ENCODE results near the gene VWC2L.

Gene VWC2L

DNA sequence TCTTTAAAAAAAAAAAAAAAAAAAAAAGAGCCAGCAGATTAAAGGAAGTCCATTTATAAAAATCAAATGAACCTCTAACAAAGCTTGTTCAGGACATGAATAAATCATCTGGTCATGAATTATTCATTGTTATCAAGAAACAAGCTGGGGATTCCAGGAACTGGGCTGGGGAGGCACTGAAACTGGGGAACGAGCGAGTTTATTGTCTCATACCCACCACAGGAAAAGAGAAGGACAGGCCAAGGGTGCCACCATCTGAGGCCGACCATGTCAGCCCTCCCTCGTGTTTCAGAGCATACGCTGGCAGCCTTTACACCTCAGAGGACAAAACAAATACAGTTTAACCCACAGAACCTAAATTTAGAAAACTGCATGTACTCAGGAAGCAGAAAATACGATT lies 164.2 kb downstream of the VWC2L start:
- no peaks in the 10 kb centered on the region for H3K27me3 ChIP-seq (replicated peaks; ENCODE audit: control insufficient read depth, insufficient read depth, low read length)
- TF ChIP-seq, protein P1, sequence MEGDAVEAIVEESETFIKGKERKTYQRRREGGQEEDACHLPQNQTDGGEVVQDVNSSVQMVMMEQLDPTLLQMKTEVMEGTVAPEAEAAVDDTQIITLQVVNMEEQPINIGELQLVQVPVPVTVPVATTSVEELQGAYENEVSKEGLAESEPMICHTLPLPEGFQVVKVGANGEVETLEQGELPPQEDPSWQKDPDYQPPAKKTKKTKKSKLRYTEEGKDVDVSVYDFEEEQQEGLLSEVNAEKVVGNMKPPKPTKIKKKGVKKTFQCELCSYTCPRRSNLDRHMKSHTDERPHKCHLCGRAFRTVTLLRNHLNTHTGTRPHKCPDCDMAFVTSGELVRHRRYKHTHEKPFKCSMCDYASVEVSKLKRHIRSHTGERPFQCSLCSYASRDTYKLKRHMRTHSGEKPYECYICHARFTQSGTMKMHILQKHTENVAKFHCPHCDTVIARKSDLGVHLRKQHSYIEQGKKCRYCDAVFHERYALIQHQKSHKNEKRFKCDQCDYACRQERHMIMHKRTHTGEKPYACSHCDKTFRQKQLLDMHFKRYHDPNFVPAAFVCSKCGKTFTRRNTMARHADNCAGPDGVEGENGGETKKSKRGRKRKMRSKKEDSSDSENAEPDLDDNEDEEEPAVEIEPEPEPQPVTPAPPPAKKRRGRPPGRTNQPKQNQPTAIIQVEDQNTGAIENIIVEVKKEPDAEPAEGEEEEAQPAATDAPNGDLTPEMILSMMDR (IDR thresholded peaks at IDR 0.05; ENCODE audit: insufficient read depth, low read length, poor library complexity, severe bottlenecking), result no peak

DNA sequence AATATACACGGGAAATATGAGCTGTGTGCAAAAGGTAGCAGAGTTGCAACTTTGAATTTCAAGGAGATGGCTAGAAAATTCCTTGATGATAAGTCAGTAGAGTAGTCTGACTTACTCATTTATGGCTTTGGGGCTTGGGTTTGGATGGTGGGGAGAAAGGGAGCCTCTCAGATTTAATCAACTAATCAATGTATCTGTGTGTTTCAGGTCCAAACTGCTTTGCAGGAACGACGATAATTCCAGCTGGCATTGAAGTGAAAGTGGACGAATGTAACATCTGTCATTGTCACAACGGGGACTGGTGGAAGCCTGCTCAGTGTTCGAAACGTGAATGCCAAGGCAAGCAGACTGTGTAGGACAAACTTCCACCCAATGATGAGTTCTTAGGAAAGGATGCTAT lies 164.6 kb downstream of the VWC2L start:
- DNase-seq (ENCODE audit: extremely low read depth, insufficient read length), result no peak
- H3K4me3 ChIP-seq (replicated peaks; ENCODE audit: low read depth, low read length), result no peak overlapping the region
- no peaks in the 10 kb centered on the region for H3K36me3 ChIP-seq (ENCODE audit: control insufficient read depth, insufficient read depth, low read length)
- no peaks in the 10 kb centered on the region for H3K27me3 ChIP-seq (replicated peaks; ENCODE audit: control insufficient read depth, insufficient read depth, low read length)
- TF ChIP-seq, protein P1 (IDR thresholded peaks at IDR 0.05; ENCODE audit: insufficient read depth, low read length, poor library complexity, severe bottlenecking), result no peak

More for the DNA sequence above, 164.2 kb downstream of the VWC2L start:
- no peak for DNase-seq (ENCODE audit: extremely low read depth, insufficient read length)
- no peak overlapping the region for H3K4me3 ChIP-seq (replicated peaks; ENCODE audit: low read depth, low read length)
- no peaks in the 10 kb centered on the region for H3K36me3 ChIP-seq (ENCODE audit: control insufficient read depth, insufficient read depth, low read length)

DNA sequence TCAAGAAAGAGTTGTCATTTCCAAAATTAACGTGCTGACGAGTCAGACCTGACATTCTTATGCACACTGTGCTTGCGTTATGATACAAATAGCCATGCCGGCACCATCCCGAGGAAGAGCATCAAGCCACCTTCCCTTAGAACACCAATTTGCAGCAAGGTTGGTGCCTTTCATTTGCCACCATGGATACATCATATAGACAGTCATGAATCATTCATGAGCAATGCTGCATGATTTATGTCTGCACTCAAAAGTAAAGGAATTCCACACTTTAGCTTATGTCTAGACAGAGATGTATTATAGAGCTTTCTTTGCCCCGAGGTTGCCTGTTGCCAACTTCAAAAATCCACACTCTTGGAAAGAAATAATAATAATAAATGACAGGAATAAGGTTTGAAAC lies 166.9 kb downstream of the VWC2L start:
- no peak for DNase-seq (ENCODE audit: extremely low read depth, insufficient read length)
- TF ChIP-seq, protein P1 (IDR thresholded peaks at IDR 0.05; ENCODE audit: insufficient read depth, low read length, poor library complexity, severe bottlenecking), result no peak
- Histone ChIP-seq H3K27me3 (replicated peaks; ENCODE audit: control insufficient read depth, insufficient read depth, low read length) (no peaks in the 10 kb centered on the region), H3K36me3 (ENCODE audit: control insufficient read depth, insufficient read depth, low read length) (no peaks in the 10 kb centered on the region), H3K4me3 (replicated peaks; ENCODE audit: low read depth, low read length) (no peak overlapping the region)

DNA sequence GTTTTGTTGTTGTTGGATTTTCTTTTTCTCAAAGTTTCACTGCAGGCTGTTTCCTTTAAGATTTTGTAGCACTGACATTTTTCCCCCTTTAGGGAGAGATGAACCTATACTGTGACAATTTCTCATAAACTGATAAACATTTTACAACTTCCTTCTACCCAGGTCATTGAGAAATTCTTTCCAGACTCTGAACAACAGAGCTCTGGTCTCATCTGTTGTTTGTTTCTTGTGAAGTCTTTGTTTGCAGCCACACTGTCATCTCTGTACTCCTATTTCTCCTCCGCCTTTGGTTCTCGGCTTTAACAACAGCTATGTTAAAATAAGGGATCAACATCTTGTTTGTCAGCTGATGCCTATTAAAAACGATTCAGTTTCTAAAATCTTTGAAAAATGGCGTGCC lies 167.6 kb downstream of the VWC2L start:
- TF ChIP-seq, protein P1 (IDR thresholded peaks at IDR 0.05; ENCODE audit: insufficient read depth, low read length, poor library complexity, severe bottlenecking), result no peak
- Histone ChIP-seq H3K4me3 (replicated peaks; ENCODE audit: low read depth, low read length) (no peak overlapping the region), H3K36me3 (ENCODE audit: control insufficient read depth, insufficient read depth, low read length) (no peaks in the 10 kb centered on the region), H3K27me3 (replicated peaks; ENCODE audit: control insufficient read depth, insufficient read depth, low read length) (no peaks in the 10 kb centered on the region)
- no peak for DNase-seq (ENCODE audit: extremely low read depth, insufficient read length)

DNA sequence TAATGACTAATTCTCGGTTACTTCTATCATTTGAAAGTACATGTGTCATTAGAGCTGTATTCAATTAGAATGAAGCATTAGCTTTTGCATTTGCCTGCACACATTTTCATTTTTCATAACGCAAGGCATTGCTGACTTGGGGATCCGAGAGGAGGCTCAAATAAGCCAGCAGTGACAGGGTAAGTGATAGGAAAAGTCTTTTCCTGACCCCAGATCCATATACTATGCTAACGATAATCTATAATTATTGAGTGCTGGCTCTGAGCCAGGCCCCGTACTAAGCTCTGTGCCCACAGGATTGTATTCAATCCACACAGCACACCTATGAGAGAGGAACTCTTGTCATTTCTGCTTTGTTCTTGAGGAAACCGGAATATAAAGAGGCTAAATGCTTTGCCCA lies 168.2 kb downstream of the VWC2L start:
- TF ChIP-seq, protein P1 (IDR thresholded peaks at IDR 0.05; ENCODE audit: insufficient read depth, low read length, poor library complexity, severe bottlenecking), result no peak
- DNase-seq (ENCODE audit: extremely low read depth, insufficient read length), result no peak
- Histone ChIP-seq H3K36me3 (ENCODE audit: control insufficient read depth, insufficient read depth, low read length) (no peaks in the 10 kb centered on the region), H3K4me3 (replicated peaks; ENCODE audit: low read depth, low read length) (no peak overlapping the region), H3K27me3 (replicated peaks; ENCODE audit: control insufficient read depth, insufficient read depth, low read length) (no peaks in the 10 kb centered on the region)

DNA sequence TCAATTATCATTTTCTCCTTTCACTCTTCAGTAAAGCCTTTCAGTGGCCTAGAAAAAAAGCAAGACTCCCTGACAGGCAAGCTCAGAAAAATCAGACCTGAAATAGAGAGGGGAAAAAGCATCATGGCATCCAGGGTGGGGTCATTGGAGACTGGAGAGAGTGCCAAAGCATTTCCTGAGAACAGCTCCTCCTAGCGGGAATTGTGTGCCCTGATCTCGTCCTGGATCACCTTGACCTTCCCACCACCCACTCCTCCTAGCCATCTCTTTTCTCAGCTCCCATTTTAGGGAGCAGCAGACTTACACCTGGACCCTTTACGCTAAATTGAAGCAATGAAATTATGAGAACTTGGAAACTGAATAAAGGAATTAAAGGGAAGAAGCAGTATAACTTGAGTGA lies 176.6 kb downstream of the VWC2L start:
- H3K4me3 ChIP-seq (replicated peaks; ENCODE audit: low read depth, low read length), result no peak overlapping the region
- H3K27me3 ChIP-seq (replicated peaks; ENCODE audit: control insufficient read depth, insufficient read depth, low read length), result no peaks in the 10 kb centered on the region
- H3K36me3 ChIP-seq (ENCODE audit: control insufficient read depth, insufficient read depth, low read length), result no peaks in the 10 kb centered on the region
- no peak for DNase-seq (ENCODE audit: extremely low read depth, insufficient read length)
- TF ChIP-seq, protein P1 (IDR thresholded peaks at IDR 0.05; ENCODE audit: insufficient read depth, low read length, poor library complexity, severe bottlenecking), result peak; percentile 48
